WERI-Rb-1 (cell line): ENCODE data around the gene GPC4.

Experiments used
- DNase-seq: peaks from one replicate; pipeline ENCODE4 v3.0.0-alpha.2; 2020
- H3K27ac ChIP-seq: fragments of 250-450 bp; sonication (Bioruptor Pico); 2 replicates; pipeline ENCODE4 v1.5.1; 2020; ENCODE audit warnings: mild to moderate bottlenecking, moderate library complexity
- H3K27me3 ChIP-seq: fragments of 250-450 bp; sonication (Bioruptor Pico); 2 replicates; pipeline ENCODE4 v1.5.1; 2021; ENCODE audit warnings: mild to moderate bottlenecking, low read depth, moderate library complexity; ENCODE audit not compliant: insufficient read depth, severe bottlenecking
- H3K36me3 ChIP-seq: fragments of 250-450 bp; sonication (Bioruptor Pico); 2 replicates; pipeline ENCODE4 v1.5.1; 2020; ENCODE audit warnings: mild to moderate bottlenecking, moderate library complexity
- H3K4me3 ChIP-seq: 2 replicates; pipeline ENCODE4 v1.5.1; 2011; ENCODE audit warnings: low read depth, mild to moderate bottlenecking, control low read depth, low read length
- H3K9me3 ChIP-seq: fragments of 250-450 bp; sonication (Bioruptor Pico); 2 replicates; pipeline ENCODE4 v1.5.1; 2021; ENCODE audit warnings: mild to moderate bottlenecking, moderate library complexity; ENCODE audit not compliant: severe bottlenecking
- TF ChIP-seq, protein P1 (sequence below): IDR thresholded peaks from 2 replicates; pipeline ENCODE4 v1.5.1; 2011; ENCODE audit warnings: low read depth, mild to moderate bottlenecking, control low read depth, inconsistent platforms, low read length

GPC4 gene

DNA sequence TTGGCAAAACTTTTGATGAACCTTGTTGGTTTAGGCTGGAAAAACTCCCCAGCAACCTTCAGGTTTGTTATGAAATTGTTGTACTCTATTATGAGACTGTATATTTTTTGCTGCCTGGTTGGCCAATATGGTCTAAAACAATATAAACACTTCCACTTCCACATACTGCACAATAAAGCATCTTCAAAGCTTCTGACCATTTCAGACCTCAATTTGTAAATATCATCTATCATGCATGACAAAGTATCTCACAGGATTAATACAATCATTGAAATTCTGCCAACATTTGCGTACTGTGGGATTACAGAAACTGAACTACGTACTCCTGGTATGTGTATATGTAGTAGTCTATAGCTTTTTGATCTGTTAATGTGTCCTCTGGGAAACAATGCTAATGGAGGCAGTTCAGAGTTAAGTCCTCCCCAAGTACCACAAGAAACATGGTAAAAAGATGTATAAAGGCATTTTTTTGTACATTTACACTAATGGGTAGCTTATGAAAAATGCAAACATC, 40.4 kb downstream of the GPC4 start:
- no peaks in the 10 kb centered on the region for H3K9me3 ChIP-seq
- no peak overlapping the region for H3K4me3 ChIP-seq
- peaks cover 53% of the 10 kb centered on the region for H3K27me3 ChIP-seq
- H3K36me3 ChIP-seq, result no peaks in the 10 kb centered on the region
- DNase-seq, result no peak
- no peak overlapping the region for H3K27ac ChIP-seq
- TF ChIP-seq, protein P1, sequence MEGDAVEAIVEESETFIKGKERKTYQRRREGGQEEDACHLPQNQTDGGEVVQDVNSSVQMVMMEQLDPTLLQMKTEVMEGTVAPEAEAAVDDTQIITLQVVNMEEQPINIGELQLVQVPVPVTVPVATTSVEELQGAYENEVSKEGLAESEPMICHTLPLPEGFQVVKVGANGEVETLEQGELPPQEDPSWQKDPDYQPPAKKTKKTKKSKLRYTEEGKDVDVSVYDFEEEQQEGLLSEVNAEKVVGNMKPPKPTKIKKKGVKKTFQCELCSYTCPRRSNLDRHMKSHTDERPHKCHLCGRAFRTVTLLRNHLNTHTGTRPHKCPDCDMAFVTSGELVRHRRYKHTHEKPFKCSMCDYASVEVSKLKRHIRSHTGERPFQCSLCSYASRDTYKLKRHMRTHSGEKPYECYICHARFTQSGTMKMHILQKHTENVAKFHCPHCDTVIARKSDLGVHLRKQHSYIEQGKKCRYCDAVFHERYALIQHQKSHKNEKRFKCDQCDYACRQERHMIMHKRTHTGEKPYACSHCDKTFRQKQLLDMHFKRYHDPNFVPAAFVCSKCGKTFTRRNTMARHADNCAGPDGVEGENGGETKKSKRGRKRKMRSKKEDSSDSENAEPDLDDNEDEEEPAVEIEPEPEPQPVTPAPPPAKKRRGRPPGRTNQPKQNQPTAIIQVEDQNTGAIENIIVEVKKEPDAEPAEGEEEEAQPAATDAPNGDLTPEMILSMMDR, result no peak

DNA sequence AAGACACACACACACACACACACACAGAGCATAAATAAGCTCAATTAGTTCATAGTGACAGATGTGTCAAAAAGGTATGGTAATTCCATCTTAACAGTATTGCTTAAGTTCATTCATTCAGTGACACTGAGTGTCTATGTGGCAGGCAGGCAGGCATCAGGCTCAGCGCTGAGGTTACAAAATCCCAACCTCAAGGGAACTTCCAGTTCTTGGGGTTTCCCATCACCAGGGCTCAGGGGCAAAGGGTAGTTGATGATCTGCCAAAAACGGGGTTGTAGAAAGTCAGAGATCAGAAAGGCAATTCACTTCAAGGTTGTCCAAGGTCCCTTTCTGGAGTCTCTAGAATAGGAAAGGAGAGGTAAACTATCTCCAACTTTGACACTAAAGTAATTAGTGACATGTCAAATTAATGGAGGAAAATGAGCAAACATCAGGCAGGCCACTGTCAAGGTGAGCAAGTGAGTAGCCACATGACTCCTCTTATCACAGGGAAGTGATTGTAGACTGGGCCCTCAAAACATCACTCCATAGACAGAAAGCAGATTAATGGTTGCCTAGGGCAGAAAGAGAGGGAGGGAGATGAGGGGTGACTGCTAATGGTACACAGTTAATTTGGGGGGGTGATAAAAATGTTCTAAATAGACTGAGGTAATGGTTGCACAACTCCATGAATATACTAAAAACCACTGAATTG, 41.8 kb downstream of the GPC4 start:
- Histone ChIP-seq H3K27me3 (peaks cover 53% of the 10 kb centered on the region), H3K36me3 (no peaks in the 10 kb centered on the region), H3K27ac (no peak overlapping the region), H3K4me3 (no peak overlapping the region), H3K9me3 (no peaks in the 10 kb centered on the region)
- TF ChIP-seq, protein P1, result no peak
- DNase-seq, result no peak

DNA sequence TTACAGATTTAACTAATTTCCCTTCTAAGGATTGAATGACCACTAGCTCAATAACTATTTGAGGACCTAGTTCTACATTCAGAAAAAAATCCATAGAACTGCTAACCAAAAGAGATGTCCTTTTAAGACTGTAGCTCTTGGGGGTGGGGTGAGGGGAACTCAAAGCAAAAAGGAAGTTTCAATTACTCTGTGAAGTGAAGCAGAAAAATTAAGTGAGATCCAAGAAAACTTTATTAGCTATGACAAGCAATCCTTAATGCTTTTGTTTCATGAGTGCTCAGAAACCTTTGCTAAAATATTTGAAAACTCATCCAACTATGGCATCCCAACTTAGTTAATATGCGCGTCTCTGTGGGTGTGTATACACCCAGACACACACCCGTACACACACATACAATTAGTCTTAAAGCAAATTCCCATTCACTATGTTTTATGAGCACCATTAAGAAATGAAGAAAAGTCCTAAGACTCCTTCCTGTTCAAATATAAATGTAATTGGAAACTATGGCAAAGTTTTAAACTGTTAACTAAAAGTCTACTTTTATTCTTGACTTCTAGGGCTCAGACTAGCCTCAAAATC, 44.5 kb downstream of the GPC4 start:
- TF ChIP-seq, protein P1, result no peak
- no peak for DNase-seq
- Histone ChIP-seq H3K27ac (no peak overlapping the region), H3K9me3 (no peaks in the 10 kb centered on the region), H3K4me3 (no peak overlapping the region), H3K36me3 (no peaks in the 10 kb centered on the region), H3K27me3 (peaks cover 49% of the 10 kb centered on the region)

DNA sequence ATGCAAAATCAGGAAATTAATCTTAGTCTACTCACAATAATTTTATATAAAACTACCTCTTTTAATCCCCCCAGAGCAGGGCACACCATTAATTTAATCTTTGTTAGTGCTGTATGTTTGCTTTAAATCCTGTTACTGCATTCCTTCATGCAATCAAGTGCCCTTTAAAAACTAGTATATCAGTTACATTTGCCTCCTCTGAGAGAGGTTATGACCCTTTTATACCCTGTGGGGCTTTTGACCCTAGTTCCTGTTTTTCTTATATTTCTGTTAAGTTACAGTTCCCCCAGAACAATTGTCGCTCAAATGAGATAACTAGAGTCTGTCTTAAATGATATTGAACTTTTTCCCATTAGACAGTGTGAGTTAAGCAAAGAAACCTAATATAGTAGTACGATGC, 46.2 kb downstream of the GPC4 start:
- TF ChIP-seq, protein P1, result no peak
- Histone ChIP-seq H3K9me3 (no peaks in the 10 kb centered on the region), H3K36me3 (no peaks in the 10 kb centered on the region), H3K4me3 (no peak overlapping the region), H3K27ac (no peak overlapping the region), H3K27me3 (peaks cover 40% of the 10 kb centered on the region)
- no peak for DNase-seq

DNA sequence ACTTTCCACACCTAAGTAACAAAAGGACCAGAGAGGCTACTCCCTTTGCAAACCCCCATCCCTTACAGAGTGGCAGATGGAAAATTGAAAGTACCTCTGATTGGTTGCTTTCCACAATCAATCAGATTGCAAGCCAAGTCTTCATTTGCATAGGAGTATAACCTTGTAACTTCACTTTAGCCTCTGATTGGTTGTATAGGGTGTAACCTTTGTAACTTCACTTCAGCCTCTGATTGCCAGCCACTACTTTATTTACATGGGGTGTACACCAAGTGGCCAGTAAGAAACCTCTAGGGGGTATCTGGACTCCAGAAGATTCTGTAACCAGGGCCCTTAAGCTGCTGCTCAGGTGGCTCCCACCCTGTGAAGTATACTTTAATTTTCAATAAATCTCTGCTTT, 48.6 kb downstream of the GPC4 start:
- Histone ChIP-seq H3K27ac (no peak overlapping the region), H3K9me3 (no peaks in the 10 kb centered on the region), H3K36me3 (no peaks in the 10 kb centered on the region), H3K27me3 (peaks cover 36% of the 10 kb centered on the region), H3K4me3 (no peak overlapping the region)
- TF ChIP-seq, protein P1, result no peak
- no peak for DNase-seq
